HG02870 (cell line): Measurements from ENCODE around the gene TMCO4.

Source experiments
- ATAC-seq: cut with Tn5 transposase; IDR thresholded peaks from one replicate; pipeline ENCODE4 v1.9.1; 2021; ENCODE audit warnings: mild to moderate bottlenecking, moderate library complexity; ENCODE audit not compliant: unreplicated experiment

TMCO4 gene

DNA sequence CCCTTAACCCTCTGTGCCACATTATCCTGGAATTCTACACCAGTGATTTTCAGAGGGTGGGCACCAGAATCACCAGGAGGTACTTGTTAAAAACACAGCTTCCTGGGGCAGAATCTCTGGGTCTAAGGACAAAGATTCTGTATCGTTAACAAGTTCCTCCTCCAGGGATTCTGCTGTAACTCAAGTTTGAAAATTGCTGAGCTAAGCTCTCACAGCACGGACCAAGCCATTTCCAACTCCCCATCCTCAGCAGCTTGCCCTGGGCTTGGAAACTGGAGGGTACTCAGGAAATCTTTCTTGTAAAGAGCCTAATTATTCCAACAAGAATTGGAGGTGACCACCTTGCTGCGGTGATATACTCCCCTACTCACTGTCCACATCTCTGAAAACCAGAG, 48.8 kb downstream of the TMCO4 start:
- ATAC-seq = no peak

DNA sequence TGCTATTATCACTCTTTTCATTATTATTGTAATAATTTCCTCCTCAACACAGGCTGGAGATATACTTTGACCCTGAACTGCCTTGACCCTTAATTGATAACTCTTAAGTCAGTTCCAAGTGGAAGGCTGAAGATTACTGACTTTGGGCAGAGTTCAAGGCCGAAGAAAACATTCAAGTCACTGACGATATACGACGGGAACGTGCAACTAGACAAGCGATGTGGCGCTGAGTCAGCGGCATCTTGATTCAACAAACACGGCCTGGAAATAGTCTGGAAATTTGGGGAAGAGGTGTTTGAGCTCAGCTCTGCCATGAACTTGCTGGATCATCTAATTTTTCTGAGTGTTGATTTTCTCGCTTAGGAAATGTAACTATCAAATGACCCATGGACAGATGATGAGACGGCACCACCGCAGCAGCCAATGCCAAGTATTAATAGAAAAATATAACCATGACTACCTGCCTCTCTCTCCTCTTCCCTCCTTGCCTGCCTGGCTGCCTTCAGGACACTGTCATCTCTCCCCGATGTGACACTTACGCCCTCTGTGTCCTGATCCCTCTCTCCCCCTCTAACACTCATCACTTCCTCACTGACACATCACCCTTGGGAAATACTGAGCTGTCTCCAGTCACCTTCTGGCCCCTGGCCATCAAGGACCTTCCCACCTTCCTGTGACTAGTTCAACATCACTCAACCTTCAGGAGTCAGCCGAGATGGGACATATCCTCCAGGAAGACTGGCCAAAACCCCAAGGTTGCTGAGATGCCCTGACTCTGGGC, 49.4 kb downstream of the TMCO4 start:
- ATAC-seq = no peak

DNA sequence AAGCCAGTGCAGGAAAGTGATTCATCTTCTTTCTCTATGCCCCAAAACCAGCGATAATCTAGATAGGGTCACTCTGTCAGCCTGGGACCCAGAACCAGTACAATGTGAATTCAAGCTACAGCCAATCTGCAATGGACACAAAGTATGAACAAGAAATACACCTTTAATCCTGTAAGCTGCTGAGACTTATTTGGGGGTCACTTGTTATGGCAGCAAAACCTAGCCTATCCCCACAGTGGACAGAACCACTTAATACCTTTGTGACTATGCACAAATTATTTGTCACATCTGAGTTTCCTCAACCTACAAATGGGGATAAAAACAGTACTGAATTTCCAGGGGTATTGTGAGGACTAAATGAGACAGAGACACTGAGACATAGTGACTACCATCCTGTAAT, 50.0 kb downstream of the TMCO4 start:
- ATAC-seq = no peak

GRCh38 chr1:19747761-19748160, 52.0 kb downstream of the TMCO4 start:
- ATAC-seq = no peak

GRCh38 chr1:19744886-19745285, 54.8 kb downstream of the TMCO4 start:
- ATAC-seq = no peak

- ATAC-seq = no peak
Measured at GRCh38 chr1:19744335-19744743, 55.4 kb downstream of the TMCO4 start.

- ATAC-seq = no peak
Measured at GRCh38 chr1:19743793-19744192, 55.9 kb downstream of the TMCO4 start.

GRCh38 chr1:19743180-19743579, 56.5 kb downstream of the TMCO4 start:
- ATAC-seq = no peak

DNA sequence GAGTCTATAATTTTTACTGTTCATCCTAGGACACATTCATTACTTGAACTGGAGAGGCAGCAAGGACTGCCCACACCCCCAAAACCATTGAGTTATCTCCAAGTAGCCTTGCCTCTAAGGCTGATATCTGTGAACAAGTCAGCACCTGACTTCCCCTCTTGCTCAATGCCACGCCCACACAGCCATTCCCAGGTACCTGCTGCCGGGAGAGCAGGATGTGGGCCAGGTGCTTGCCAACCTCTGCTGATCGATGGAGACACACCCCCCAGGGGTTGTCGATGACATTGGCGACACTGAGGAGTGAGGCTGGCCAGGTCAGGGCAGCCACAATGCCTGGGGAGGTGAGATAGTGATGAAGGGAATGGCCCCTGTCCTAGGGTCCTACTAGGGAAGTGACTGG, 60.1 kb downstream of the TMCO4 start:
- ATAC-seq = no peak

- ATAC-seq = no peak
Measured at GRCh38 chr1:19738669-19739068, 61.0 kb downstream of the TMCO4 start.

DNA sequence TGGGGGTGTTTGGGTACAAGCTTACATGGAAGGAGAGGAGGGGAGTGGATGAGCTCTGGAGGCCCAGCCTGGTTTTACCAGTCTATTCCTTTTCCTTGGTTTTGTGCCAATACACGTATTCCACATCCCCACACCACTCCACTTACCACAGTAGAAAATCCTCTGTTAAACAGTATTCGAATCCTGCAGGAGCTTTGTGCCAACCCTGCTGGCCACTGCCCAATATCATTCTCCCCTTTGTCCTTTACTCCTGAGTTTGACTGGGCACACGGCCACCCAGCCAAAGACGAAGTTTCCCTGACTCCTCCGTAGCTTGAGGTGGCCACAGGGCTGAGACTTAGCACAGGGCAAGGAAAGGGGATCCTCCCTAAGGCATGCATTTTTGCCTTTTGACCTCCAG, 61.6 kb downstream of the TMCO4 start:
- no peak for ATAC-seq

GRCh38 chr1:19737104-19737825, 62.5 kb downstream of the TMCO4 start:
- no peak for ATAC-seq

DNA sequence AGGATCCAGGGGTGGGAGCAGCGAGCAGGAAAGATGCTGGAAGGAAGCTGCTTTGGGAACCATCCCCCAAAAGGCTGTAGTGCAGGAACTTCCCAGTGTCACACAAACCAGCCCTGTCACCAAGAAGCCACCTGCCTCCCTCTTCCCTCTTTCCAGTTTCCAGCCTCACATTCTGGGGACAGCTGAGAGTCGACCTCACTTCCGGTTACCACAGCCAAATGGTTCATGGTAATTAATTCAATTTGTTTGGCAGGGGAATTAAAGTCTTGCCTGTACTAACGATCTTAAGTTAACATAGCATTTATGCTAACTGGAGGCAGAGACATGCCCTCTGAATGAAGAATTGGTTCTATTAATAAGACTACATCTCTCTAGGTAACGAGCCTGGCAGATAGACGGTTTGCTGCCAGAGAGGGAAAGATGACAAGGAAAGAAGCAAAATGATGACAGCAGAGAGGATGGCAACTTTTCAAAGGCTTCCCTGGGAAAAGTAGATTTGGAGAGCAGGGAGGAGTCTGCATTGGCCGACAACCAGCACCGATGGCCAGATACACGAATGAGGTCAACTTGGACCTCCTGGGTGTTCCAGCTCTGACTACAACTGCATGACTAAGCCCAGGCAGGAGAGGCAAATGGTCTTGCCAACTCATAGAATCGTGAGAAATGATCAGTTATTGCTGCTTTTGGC, 64.1 kb downstream of the TMCO4 start:
- no peak for ATAC-seq

GRCh38 chr1:19734472-19734999, 65.2 kb downstream of the TMCO4 start:
- no peak for ATAC-seq

DNA sequence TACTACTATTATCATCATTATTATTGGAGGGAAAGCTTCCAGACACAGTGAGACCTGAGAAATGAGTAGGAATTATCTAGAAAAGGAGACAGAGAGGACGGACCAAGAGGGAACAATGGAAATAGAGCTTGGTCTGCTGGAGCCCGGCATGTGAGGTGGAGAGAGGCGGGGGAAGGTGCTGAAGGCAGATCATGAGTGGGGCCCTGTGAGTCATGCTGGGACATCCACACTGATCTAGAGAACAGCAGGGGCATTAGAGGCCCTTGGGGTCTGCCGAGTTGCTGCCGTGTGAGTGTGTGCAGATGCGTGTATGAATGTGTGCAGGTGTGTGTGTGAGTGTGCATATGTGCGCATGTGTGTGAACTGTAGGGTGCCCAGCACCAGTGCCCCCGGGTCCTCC, 65.7 kb downstream of the TMCO4 start:
- ATAC-seq = no peak

- no peak for ATAC-seq
Measured at GRCh38 chr1:19733615-19734014, 66.1 kb downstream of the TMCO4 start.

GRCh38 chr1:19731311-19731821, 68.3 kb downstream of the TMCO4 start:
- ATAC-seq = no peak

- ATAC-seq = no peak
Measured at GRCh38 chr1:19730793-19731192, 68.9 kb downstream of the TMCO4 start.

GRCh38 chr1:19730232-19730631, 69.5 kb downstream of the TMCO4 start:
- ATAC-seq = no peak

DNA sequence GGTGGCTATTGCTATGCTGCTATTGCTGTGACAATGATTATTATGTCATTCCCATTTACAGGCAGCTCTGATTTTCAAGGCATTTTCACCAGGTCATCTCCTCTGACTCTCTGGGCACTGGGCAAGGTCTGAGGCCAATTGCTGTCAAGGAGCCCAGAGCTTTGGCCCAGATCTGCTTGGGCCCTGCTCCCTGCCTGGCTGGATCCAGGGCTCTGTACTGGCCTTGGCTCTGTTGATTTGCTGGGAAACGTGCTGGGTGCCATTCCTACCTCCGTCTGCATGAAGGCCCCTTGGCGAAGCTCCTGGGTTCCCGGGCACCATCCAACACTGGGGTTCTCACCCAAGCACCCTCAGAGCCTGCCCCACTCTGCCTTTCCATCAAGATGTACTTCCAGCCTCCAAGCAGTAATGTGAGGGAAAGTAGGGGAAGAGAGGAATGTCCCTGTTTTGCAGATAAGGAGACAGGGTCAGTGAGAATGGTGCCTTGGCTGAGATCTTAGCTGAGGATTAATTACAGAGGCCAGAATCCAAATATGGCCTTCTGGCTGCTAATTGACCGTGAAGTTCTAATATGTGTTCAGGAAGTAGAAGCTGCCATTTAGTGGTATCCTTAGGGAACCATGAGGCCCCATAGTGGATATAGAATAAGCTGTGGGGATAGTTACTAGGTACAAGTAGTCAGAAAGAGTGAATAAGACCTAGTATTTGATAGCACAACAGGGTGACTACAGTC, 71.1 kb downstream of the TMCO4 start:
- no peak for ATAC-seq

GRCh38 chr1:19725606-19726005, 74.1 kb downstream of the TMCO4 start:
- ATAC-seq = no peak
